Esophagus muscularis mucosa (tissue), 3 donors: ENCODE results near the gene MYOCOS.

Source experiments
- POLR2AphosphoS5 ChIP-seq, 2 donors: sonication (generic); formaldehyde crosslinking; IDR thresholded peaks; one replicate each; pipeline ENCODE4 v1.6.1; 2017; ENCODE audit warnings: antibody characterized with exemption in 2 of 2
- TF ChIP-seq, protein P1 (sequence below), 3 experiments: fragments of 200-600 bp in 2 of 3; fragments of 450-650 bp in 1 of 3; sonication (generic) in 2 of 3; IDR thresholded peaks; one replicate each; pipeline ENCODE4 v1.5.1; 2017 to 2019; ENCODE audit warnings: antibody characterized with exemption in 3 of 3, mild to moderate bottlenecking in 2 of 3, moderate library complexity in 1 of 3

DNA sequence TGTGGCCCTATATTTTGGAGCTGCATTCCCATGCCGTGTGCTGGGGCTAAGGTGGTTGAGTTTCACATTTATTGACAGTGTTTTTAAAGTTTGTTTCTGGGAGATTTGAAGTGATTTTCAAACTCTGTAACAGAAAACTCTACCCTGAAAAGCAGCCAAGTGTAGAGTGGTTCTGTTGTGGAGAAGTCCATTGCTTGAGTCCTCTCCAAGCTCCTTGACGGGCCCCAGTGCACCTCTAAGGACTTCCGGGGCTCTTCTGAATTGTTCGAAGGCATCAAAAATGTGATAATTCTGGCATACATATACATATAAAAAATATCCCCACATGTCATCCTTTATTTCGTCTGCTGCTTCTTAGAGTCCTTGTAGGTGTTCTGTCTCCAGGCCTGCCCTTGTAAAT is 5.0 kb downstream of the MYOCOS start:
- TF ChIP-seq POLR2AphosphoS5 (IDR thresholded peaks at IDR 0.05) = no peak
- TF ChIP-seq, protein P1, sequence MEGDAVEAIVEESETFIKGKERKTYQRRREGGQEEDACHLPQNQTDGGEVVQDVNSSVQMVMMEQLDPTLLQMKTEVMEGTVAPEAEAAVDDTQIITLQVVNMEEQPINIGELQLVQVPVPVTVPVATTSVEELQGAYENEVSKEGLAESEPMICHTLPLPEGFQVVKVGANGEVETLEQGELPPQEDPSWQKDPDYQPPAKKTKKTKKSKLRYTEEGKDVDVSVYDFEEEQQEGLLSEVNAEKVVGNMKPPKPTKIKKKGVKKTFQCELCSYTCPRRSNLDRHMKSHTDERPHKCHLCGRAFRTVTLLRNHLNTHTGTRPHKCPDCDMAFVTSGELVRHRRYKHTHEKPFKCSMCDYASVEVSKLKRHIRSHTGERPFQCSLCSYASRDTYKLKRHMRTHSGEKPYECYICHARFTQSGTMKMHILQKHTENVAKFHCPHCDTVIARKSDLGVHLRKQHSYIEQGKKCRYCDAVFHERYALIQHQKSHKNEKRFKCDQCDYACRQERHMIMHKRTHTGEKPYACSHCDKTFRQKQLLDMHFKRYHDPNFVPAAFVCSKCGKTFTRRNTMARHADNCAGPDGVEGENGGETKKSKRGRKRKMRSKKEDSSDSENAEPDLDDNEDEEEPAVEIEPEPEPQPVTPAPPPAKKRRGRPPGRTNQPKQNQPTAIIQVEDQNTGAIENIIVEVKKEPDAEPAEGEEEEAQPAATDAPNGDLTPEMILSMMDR (IDR thresholded peaks at IDR 0.05) = no peak
